Upper lobe of left lung (tissue), 6 donors: ENCODE results near the gene ZNF423. TPM values are rescaled to one million over a fixed set of nuclear protein-coding genes. Genes with fewer than 3 reads are reported as not detected.

ENCODE experiments used
- ATAC-seq, 2 donors: fragments of 200-7000 bp; cut with Tn5 transposase; one replicate each; pipeline ENCODE4 v1.9.1; 2022; ENCODE audit warnings: mild to moderate bottlenecking in 2 of 2, moderate library complexity in 2 of 2; ENCODE audit not compliant: low FRiP score in 2 of 2
- DNase-seq, 2 donors: peaks; one replicate each; pipeline ENCODE4 v3.0.0-alpha.2; 2019 to 2020
- H3K27ac ChIP-seq, 4 donors: fragments of 200-600 bp; sonication (generic); one replicate each; pipeline ENCODE4 v1.5.1; 2016 to 2019
- H3K27me3 ChIP-seq, 4 donors: fragments of 200-600 bp; sonication (generic); one replicate each; pipeline ENCODE4 v1.5.1; 2017 to 2019
- H3K36me3 ChIP-seq, 4 donors: fragments of 200-600 bp; sonication (generic); one replicate each; pipeline ENCODE4 v1.5.1; 2016 to 2019
- H3K4me1 ChIP-seq, 4 donors: fragments of 200-600 bp; sonication (generic); one replicate each; pipeline ENCODE4 v1.5.1; 2018 to 2019
- H3K4me3 ChIP-seq, 4 donors: fragments of 200-600 bp; sonication (generic); one replicate each; pipeline ENCODE4 v1.5.1; 2017 to 2019; ENCODE audit warnings: mild to moderate bottlenecking in 2 of 4, moderate library complexity in 1 of 4
- H3K9me3 ChIP-seq, 4 donors: fragments of 200-600 bp; sonication (generic); one replicate each; pipeline ENCODE4 v1.5.1; 2018 to 2019
- EP300 ChIP-seq, 4 donors: sonication (generic); formaldehyde crosslinking; IDR thresholded peaks; one replicate each; pipeline ENCODE4 v1.5.1; 2017; ENCODE audit warnings: antibody characterized with exemption in 4 of 4, control low read depth in 2 of 4
- POLR2A ChIP-seq, 4 donors: fragments of 450-650 bp; IDR thresholded peaks; one replicate each; pipeline ENCODE4 v1.5.1; 2016 to 2017; ENCODE audit warnings: antibody characterized with exemption in 4 of 4, mild to moderate bottlenecking in 2 of 4
- POLR2AphosphoS5 ChIP-seq, 2 donors: sonication (generic); formaldehyde crosslinking; IDR thresholded peaks; one replicate each; pipeline ENCODE4 v1.5.1; 2017; ENCODE audit warnings: antibody characterized with exemption in 2 of 2
- WGBS, 2 donors: methylation state at CpG; one replicate each; pipeline ENCODE4 v1.1.5; 2017 to 2018; 5-methylcytosine and 5-hydroxymethylcytosine counted together
- total RNA-seq, 6 donors: library from RNA; depleted of rRNA in 4 of 6; stranded (reverse); fragments of >200 nt in 4 of 6; gene quantifications; one replicate each; pipeline versions ENCODE4 v1.1.0 to v1.2.1, GENCODE V29; 2016 to 2021
- TF ChIP-seq, protein P1 (sequence below), 6 experiments: fragments of 450-650 bp in 4 of 6; fragments of 200-600 bp in 2 of 6; sonication (generic) in 2 of 6; IDR thresholded peaks; one replicate each; pipeline ENCODE4 v1.5.1; 2016 to 2019; ENCODE audit warnings: antibody characterized with exemption in 6 of 6
- donor health status: DM: no; HTN: no; CAD: no; lungs with moderate emphysema.
- donor health status: DM: no; HTN: yes; CAD: no; lungs with severe emphysema.

The ZNF423 gene
- total RNA-seq, 6 donors from 2014 or later, result 4.1 to 11.4 (median 6.7) TPM

- no peaks in the 10 kb centered on the region for H3K27me3 ChIP-seq
- no peak overlapping the region for H3K27ac ChIP-seq
- DNase-seq (no peak), ATAC-seq (no peak)
- no peaks in the 10 kb centered on the region for H3K9me3 ChIP-seq
- H3K4me3 ChIP-seq, result no peak overlapping the region
- no peak for TF ChIP-seq EP300 (IDR thresholded peaks at IDR 0.05)
- TF ChIP-seq POLR2AphosphoS5 (IDR thresholded peaks at IDR 0.05), result no peak
- TF ChIP-seq POLR2A (IDR thresholded peaks at IDR 0.05), result no peak
- TF ChIP-seq, protein P1, sequence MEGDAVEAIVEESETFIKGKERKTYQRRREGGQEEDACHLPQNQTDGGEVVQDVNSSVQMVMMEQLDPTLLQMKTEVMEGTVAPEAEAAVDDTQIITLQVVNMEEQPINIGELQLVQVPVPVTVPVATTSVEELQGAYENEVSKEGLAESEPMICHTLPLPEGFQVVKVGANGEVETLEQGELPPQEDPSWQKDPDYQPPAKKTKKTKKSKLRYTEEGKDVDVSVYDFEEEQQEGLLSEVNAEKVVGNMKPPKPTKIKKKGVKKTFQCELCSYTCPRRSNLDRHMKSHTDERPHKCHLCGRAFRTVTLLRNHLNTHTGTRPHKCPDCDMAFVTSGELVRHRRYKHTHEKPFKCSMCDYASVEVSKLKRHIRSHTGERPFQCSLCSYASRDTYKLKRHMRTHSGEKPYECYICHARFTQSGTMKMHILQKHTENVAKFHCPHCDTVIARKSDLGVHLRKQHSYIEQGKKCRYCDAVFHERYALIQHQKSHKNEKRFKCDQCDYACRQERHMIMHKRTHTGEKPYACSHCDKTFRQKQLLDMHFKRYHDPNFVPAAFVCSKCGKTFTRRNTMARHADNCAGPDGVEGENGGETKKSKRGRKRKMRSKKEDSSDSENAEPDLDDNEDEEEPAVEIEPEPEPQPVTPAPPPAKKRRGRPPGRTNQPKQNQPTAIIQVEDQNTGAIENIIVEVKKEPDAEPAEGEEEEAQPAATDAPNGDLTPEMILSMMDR (IDR thresholded peaks at IDR 0.05), result no peak
- H3K4me1 ChIP-seq, result no peaks in the 10 kb centered on the region
- no peaks in the 10 kb centered on the region for H3K36me3 ChIP-seq
- WGBS, 2 donors, result 92 to 93% methylated on average over 9 to 11 of the region's 11 CpGs
Measured at GRCh38 chr16:49515016-49515565, 340.8 kb downstream of the ZNF423 start.

DNA sequence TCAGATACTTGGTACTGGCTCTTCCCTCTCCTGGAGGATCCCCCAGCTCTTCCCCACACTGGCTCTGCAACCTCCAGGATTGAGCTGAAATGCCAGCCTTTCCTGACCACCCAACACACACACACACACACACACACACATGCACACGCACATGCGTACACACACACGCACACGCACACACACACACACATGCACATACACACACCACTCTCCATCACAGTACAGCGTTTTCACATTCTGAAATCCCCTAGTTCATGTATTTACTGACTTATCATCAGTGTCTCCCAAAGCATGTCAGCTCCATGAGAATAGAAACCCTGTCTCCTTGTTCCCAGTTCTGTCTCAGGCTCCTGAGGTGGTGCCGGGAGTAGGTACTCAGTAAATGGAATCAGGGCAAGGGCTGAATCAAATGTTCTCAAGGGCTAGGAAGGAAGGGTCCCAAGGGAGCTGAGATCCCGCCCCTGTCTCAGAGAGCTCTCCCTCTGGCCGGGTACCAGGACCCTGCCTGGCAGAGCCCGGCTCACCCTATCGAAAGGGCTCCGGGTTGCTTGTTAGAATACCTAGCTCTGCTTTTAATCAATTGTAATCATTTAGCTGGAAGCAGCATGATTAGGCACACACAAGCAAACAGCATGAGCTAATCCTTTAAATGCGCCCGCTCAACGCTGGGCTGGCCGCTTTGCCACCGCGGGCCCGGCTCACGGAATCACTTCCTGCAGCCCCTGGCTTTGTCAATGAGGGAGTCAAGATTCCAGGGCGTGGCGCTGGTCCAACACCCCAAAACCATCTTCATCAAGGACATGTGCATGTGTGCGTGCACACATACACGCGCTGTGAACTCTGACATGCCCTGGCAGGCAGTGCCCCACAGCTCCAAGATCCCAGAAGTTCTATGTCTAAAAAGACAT lies 341.6 kb downstream of the ZNF423 start:
- H3K4me1 ChIP-seq, result no peaks in the 10 kb centered on the region
- TF ChIP-seq POLR2A (IDR thresholded peaks at IDR 0.05) (no peak), POLR2AphosphoS5 (IDR thresholded peaks at IDR 0.05) (no peak), EP300 (IDR thresholded peaks at IDR 0.05) (no peak)
- TF ChIP-seq, protein P1 (IDR thresholded peaks at IDR 0.05), result no peak
- H3K9me3 ChIP-seq, result no peaks in the 10 kb centered on the region
- no peak for ATAC-seq
- no peak for DNase-seq
- H3K4me3 ChIP-seq, result no peak overlapping the region
- 85 to 94% methylated on average over 23 to 24 of the region's 24 CpGs for WGBS, 2 donors
- H3K27me3 ChIP-seq, result no peaks in the 10 kb centered on the region
- no peaks in the 10 kb centered on the region for H3K36me3 ChIP-seq
- H3K27ac ChIP-seq, result no peak overlapping the region

DNA sequence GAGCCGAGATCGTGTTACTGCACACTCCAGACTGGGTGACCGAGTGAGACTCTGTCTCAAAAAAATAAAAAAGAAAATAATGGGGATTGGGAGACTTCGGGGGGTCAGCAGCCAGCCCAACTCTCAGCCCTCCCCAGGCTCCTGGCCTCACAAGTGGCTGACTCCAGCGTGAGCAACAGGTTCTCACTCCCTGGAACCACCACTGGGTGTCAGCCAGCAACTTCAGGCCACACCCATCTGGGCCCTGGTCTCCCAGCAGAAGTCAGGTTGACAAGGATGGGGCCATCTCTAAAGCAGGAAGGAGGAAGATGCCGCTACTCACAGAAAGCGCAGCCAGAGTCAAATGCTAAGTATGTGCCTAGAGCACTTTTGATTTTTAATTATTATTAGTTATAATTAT lies 342.9 kb downstream of the ZNF423 start:
- Histone ChIP-seq H3K27me3 (no peaks in the 10 kb centered on the region), H3K9me3 (no peaks in the 10 kb centered on the region), H3K4me3 (no peak overlapping the region), H3K27ac (no peak overlapping the region), H3K36me3 (no peaks in the 10 kb centered on the region), H3K4me1 (no peaks in the 10 kb centered on the region)
- TF ChIP-seq POLR2A (IDR thresholded peaks at IDR 0.05), result no peak
- TF ChIP-seq, protein P1 (IDR thresholded peaks at IDR 0.05), result no peak
- TF ChIP-seq EP300 (IDR thresholded peaks at IDR 0.05), result no peak
- TF ChIP-seq POLR2AphosphoS5 (IDR thresholded peaks at IDR 0.05), result no peak
- ATAC-seq (peak in 1 of 2 donors; percentile 50), DNase-seq (no peak)
- WGBS, 2 donors, result 70 to 79% methylated on average over 7 of the region's 7 CpGs

DNA sequence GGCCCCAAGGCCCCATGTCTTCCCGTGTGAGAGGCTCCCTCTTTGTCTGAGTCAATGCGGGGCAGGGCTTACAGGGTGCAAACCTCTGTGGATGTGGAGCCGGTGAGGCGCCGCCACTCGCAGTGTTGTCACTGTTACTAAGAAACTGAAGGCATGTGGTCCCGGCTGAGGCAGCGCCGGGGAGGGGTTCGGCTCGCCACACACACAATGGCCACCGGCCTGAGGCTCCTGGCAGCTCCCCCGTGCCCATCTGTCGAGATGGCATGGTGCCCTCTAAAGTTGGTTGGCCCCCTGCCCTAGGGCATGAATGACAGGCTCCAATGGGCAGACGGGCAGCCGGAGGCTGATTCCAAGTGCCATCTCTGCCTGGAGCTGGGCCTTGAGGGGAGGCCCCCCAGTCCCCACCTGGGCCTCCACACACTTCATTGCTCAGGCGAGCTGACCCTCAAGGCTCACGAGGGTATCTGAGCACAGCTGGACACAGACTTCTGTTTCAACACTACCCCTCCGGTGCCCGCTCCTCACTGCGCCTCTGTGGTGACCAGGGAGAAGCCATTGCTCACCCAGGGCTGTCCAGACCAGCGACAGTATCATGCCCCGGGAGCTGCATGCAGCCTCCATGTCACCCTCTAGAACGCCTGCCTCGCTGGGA lies 345.1 kb downstream of the ZNF423 start:
- Histone ChIP-seq H3K27me3 (no peaks in the 10 kb centered on the region), H3K27ac (no peak overlapping the region), H3K4me1 (no peaks in the 10 kb centered on the region), H3K36me3 (no peaks in the 10 kb centered on the region), H3K4me3 (no peak overlapping the region), H3K9me3 (no peaks in the 10 kb centered on the region)
- no peak for TF ChIP-seq POLR2AphosphoS5 (IDR thresholded peaks at IDR 0.05)
- TF ChIP-seq EP300 (IDR thresholded peaks at IDR 0.05), result no peak
- no peak for TF ChIP-seq POLR2A (IDR thresholded peaks at IDR 0.05)
- TF ChIP-seq, protein P1 (IDR thresholded peaks at IDR 0.05), result no peak
- WGBS, 2 donors, result 87 to 100% methylated on average over 6 to 14 of the region's 25 CpGs
- ATAC-seq (no peak), DNase-seq (no peak)
